ENCODE data around the gene THRSP.

THRSP gene

GRCh38 chr11:78109081-78110015 is 45.7 kb downstream of the THRSP start:
- in situ Hi-C loops (cut with HindIII; ENCODE audit: low pct_ligation_motif_present, low sequenced_read_pairs) = no loop called here
- H3K4me3 ChIP-seq (ENCODE audit: low read depth, low read length) = no peak overlapping the region
- TF ChIP-seq CTCF (IDR thresholded peaks at IDR 0.05; ENCODE audit: low read depth, low read length, missing control alignments) = no peak
- no peak for DNase-seq
- H3K36me3 ChIP-seq (replicated peaks) = peaks cover 21% of the 10 kb centered on the region
- no peaks in the 10 kb centered on the region for H3K27me3 ChIP-seq (replicated peaks)
- H3K27ac ChIP-seq = no peak overlapping the region

GRCh38 chr11:78110351-78110750 is 46.7 kb downstream of the THRSP start:
- no peak overlapping the region for H3K4me3 ChIP-seq (ENCODE audit: low read depth, low read length)
- no peaks in the 10 kb centered on the region for H3K27me3 ChIP-seq (replicated peaks)
- TF ChIP-seq CTCF (IDR thresholded peaks at IDR 0.05; ENCODE audit: low read depth, low read length, missing control alignments) = no peak
- in situ Hi-C loops (cut with HindIII; ENCODE audit: low pct_ligation_motif_present, low sequenced_read_pairs) = no loop called here
- DNase-seq = no peak
- H3K27ac ChIP-seq = no peak overlapping the region
- H3K36me3 ChIP-seq (replicated peaks) = peaks cover 21% of the 10 kb centered on the region

- TF ChIP-seq CTCF (IDR thresholded peaks at IDR 0.05; ENCODE audit: low read depth, low read length, missing control alignments) = no peak
- H3K4me3 ChIP-seq (ENCODE audit: low read depth, low read length) = no peak overlapping the region
- no peaks in the 10 kb centered on the region for H3K27me3 ChIP-seq (replicated peaks)
- peaks cover 21% of the 10 kb centered on the region for H3K36me3 ChIP-seq (replicated peaks)
- no peak overlapping the region for H3K27ac ChIP-seq
- in situ Hi-C loops (cut with HindIII; ENCODE audit: low pct_ligation_motif_present, low sequenced_read_pairs) = no loop called here
- DNase-seq = no peak
These were observed 47.2 kb downstream of the THRSP start for GRCh38 chr11:78110830-78111229.

- in situ Hi-C loops (cut with HindIII; ENCODE audit: low pct_ligation_motif_present, low sequenced_read_pairs) = no loop called here
- no peaks in the 10 kb centered on the region for H3K27me3 ChIP-seq (replicated peaks)
- no peak for TF ChIP-seq CTCF (IDR thresholded peaks at IDR 0.05; ENCODE audit: low read depth, low read length, missing control alignments)
- H3K27ac ChIP-seq = no peak overlapping the region
- DNase-seq = no peak
- no peak overlapping the region for H3K4me3 ChIP-seq (ENCODE audit: low read depth, low read length)
- peaks cover 21% of the 10 kb centered on the region for H3K36me3 ChIP-seq (replicated peaks)
These were observed 47.6 kb downstream of the THRSP start for GRCh38 chr11:78111298-78111697.

- no peak overlapping the region for H3K27ac ChIP-seq
These were observed 49.1 kb downstream of the THRSP start for GRCh38 chr11:78112582-78113275.

More at GRCh38 chr11:78112582-78113275, 49.1 kb downstream of the THRSP start:
- TF ChIP-seq CTCF (IDR thresholded peaks at IDR 0.05; ENCODE audit: low read depth, low read length, missing control alignments) = no peak
- peaks cover 21% of the 10 kb centered on the region for H3K36me3 ChIP-seq (replicated peaks)
- DNase-seq = no peak
- H3K27me3 ChIP-seq (replicated peaks) = no peaks in the 10 kb centered on the region
- H3K4me3 ChIP-seq (ENCODE audit: low read depth, low read length) = no peak overlapping the region
- in situ Hi-C loops (cut with HindIII; ENCODE audit: low pct_ligation_motif_present, low sequenced_read_pairs) = no loop called here

All from brain microvascular endothelial cell (primary cell).